BJ (cell line): Measurements from ENCODE around the gene ZC3H12C. TPM values are rescaled to one million over a fixed set of nuclear protein-coding genes. Genes with fewer than 3 reads are reported as not detected.

Experiments
- CTCF ChIA-PET: fragments of 350-600 bp; formaldehyde crosslinking; extraction: SDS; loops from one replicate; lab custom pipeline; 2021; ENCODE audit warnings: antibody characterized with exemption, inconsistent platforms; lab: Yijun Ruan, JAX
- POLR2A ChIA-PET: fragments of 300-600 bp; sonication (Branson Sonifier 250); formaldehyde crosslinking; extraction: SDS; loops from one replicate; lab custom pipeline; 2021; ENCODE audit warnings: antibody characterized with exemption; lab: Charles Lee
- DNase-seq: peaks from one replicate; pipeline ENCODE4 v3.0.0-alpha.2; 2011; ENCODE audit warnings: low read depth
- H3K27me3 ChIP-seq: 2 replicates; pipeline ENCODE4 v1.6.0; 2011; ENCODE audit warnings: low read length; ENCODE audit not compliant: control insufficient read depth, insufficient read depth
- H3K36me3 ChIP-seq: 2 replicates; pipeline ENCODE4 v1.5.1; 2011; ENCODE audit warnings: low read length; ENCODE audit not compliant: control insufficient read depth, insufficient read depth
- H3K4me3 ChIP-seq: 2 replicates; pipeline ENCODE4 v1.5.1; 2011; ENCODE audit warnings: low read depth, mild to moderate bottlenecking, control low read depth, low read length
- polyA plus RNA-seq: library from polyadenylated mRNA; depleted of rRNA; stranded (reverse); fragments of >200 nt; gene quantifications from 2 replicates; pipeline ENCODE4 v1.2.3, GENCODE V29; 2011
- TF ChIP-seq, protein P1 (sequence below): IDR thresholded peaks from 2 replicates; pipeline ENCODE4 v1.5.1; 2011; ENCODE audit warnings: low read depth, mild to moderate bottlenecking, control low read depth, inconsistent platforms, low read length, moderate library complexity; ENCODE audit not compliant: insufficient read depth

ZC3H12C gene
- polyA plus RNA-seq, 1 experiment = 5.2 TPM

DNA sequence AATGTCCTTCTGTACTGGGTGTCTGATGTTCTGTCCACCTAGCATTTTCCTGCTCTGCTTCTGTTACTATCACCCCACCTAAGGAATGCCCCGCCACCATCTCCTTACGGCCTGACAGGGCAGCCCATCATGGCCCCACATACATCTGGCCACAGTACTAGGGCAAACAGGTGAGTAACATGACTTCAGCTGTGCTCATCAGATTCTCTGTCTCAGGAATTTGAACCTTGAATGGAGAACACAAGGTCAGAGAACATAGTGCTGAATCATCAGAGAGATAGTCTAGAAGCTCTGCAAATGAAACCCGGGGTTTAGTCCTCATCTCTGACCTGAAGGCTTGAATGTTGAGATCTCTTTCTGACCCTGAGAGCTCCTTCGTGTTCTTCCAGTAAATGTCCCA lies 32.4 kb downstream of the ZC3H12C start:
- H3K27me3 ChIP-seq = no peaks in the 10 kb centered on the region
- POLR2A ChIA-PET = no interaction called here
- DNase-seq = no peak
- TF ChIP-seq, protein P1, sequence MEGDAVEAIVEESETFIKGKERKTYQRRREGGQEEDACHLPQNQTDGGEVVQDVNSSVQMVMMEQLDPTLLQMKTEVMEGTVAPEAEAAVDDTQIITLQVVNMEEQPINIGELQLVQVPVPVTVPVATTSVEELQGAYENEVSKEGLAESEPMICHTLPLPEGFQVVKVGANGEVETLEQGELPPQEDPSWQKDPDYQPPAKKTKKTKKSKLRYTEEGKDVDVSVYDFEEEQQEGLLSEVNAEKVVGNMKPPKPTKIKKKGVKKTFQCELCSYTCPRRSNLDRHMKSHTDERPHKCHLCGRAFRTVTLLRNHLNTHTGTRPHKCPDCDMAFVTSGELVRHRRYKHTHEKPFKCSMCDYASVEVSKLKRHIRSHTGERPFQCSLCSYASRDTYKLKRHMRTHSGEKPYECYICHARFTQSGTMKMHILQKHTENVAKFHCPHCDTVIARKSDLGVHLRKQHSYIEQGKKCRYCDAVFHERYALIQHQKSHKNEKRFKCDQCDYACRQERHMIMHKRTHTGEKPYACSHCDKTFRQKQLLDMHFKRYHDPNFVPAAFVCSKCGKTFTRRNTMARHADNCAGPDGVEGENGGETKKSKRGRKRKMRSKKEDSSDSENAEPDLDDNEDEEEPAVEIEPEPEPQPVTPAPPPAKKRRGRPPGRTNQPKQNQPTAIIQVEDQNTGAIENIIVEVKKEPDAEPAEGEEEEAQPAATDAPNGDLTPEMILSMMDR = no peak
- CTCF ChIA-PET = no interaction called here
- no peaks in the 10 kb centered on the region for H3K36me3 ChIP-seq
- H3K4me3 ChIP-seq = no peak overlapping the region

DNA sequence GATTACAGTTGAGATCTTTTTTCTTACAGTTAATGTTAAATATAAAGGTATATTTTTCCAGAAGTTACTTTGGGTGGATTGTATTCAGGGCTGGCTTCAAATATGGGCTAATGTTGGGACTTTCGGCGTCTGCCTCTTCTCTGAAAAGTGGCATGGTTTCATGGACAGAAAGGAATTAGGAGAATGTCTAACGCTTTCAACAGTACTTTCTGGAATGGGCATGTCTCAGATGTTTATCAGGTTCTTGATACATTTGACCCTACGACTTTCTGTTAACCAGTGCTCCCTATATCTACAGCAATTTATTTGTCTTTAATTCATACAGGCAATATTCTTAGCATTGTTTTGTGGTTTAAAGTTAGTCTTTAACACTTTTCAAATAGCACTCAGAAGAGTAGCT lies 33.7 kb downstream of the ZC3H12C start:
- POLR2A ChIA-PET = no interaction called here
- Histone ChIP-seq H3K36me3 (no peaks in the 10 kb centered on the region), H3K27me3 (no peaks in the 10 kb centered on the region), H3K4me3 (no peak overlapping the region)
- CTCF ChIA-PET = no interaction called here
- no peak for DNase-seq
- TF ChIP-seq, protein P1 = no peak

DNA sequence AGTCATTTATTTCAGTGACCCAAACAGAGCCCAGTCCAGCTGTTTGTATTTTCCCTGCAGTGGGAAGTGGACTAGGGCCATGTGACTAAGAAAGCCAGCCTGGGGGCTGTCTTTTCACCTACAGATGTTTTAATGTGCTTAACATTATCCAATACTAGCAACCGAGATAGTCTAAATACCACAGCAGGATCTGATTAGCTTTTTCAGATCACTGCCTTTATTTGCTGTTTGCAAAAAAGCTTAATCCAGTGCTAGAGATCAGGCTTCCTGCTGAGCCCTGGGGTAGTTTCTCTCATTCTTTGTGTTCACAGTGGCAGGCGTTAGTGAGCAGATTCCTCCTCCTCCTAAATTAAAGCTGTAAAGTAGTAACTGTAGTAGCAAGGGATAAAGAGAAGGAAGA lies 35.0 kb downstream of the ZC3H12C start:
- ChIA-PET CTCF (interaction anchor here (0.5 to 0.6 kb wide), 2 partner anchors 1328 to 1403 kb away, joined by 3 to 4 read pairs; no protein-coding TSS in a partner anchor), POLR2A (interaction anchor here (0.5 kb wide), 1 partner anchor 99 kb away, joined by 6 read pairs; no protein-coding TSS in a partner anchor)
- Histone ChIP-seq H3K27me3 (no peaks in the 10 kb centered on the region), H3K36me3 (no peaks in the 10 kb centered on the region), H3K4me3 (no peak overlapping the region)
- TF ChIP-seq, protein P1 = no peak
- peak; percentile 11 for DNase-seq

DNA sequence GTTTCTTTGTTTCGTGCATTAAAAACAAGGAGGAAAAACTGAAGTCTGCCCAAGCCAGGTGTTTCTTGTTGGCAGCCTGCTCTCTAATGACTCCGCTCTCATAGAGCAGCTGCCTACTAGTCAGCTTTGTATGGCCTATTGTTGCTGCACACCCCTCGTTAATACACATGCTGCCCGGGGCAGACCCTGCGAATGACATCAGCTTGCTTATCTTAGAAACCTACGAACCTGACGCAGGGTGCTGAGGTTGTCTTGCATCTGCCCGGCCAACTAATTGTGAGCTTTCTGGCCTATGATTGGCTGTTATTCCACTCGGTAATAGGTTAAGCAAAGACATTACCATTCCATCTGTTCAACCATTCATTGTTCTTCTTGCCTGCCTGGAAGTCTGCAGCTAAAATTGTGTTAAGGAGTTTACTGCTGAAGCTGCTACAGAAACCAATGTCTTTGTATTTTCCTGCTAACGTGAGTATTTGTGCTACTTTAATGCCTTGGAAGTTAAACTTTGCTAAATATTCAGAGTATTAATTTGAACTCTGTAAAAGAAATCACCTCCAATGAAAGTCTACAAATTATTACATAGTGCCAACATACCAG lies 37.5 kb downstream of the ZC3H12C start:
- CTCF ChIA-PET = interaction anchor here (0.6 kb wide), 1 partner anchor 237 kb away, joined by 3 read pairs; no protein-coding TSS in a partner anchor
- POLR2A ChIA-PET = no interaction called here
- no peak for DNase-seq
- no peaks in the 10 kb centered on the region for H3K36me3 ChIP-seq
- TF ChIP-seq, protein P1 = no peak
- H3K4me3 ChIP-seq = no peak overlapping the region
- H3K27me3 ChIP-seq = no peaks in the 10 kb centered on the region

DNA sequence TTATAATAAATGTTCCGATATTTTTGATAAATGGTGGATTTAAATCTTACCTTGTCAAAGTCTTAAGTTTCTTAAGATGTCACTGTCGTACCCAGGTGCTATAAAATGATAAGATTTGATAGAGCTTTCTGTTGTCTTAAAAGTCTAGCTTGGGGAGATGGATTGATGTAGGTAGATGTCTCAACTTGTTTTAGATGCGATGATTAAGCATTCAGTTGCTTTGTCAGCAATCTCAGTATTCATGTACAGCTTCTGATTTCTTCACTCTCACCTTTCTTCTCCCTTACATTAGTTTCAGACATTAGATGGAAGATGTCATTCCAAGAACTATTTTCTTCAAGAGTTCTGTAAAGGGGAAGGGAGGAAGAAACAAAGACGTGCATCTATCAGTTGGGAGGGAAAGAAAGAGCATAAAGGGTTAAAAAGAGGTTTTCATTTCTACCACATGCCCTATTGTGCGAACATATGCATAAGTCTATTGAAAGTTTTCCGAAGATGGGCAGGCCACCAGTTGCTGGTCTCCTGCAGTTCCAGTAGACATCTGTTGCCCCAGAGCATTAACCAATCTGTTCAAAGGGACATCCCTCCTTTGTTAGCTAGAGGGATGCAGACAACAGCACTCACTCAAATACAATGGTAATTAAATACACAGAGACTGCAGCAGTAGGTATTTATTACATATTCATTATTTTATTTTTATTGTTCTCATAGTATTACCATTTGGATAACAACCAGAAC lies 38.4 kb downstream of the ZC3H12C start:
- no peak overlapping the region for H3K4me3 ChIP-seq
- POLR2A ChIA-PET = no interaction called here

More for the DNA sequence above, 38.4 kb downstream of the ZC3H12C start:
- Histone ChIP-seq H3K27me3 (no peaks in the 10 kb centered on the region), H3K36me3 (no peaks in the 10 kb centered on the region)
- TF ChIP-seq, protein P1 = no peak
- CTCF ChIA-PET = interaction anchor here (0.6 kb wide), 1 partner anchor 236 kb away, joined by 3 read pairs; no protein-coding TSS in a partner anchor
- DNase-seq = no peak
